Activated T-cell treated with anti-CD3 and anti-CD28 coated beads, Interleukin-2, amount 50 U/mL, for 72 hours (primary cell): ENCODE results near the gene TMEM236. TPM values are rescaled to one million over a fixed set of nuclear protein-coding genes. Genes with fewer than 3 reads are reported as not detected.

Source experiments
- ATAC-seq, 2 donors: fragments of 150-1000 bp; cut with Tn5 transposase; replicated peaks in 1 of 2; 2 replicates each; pipeline ENCODE4 v1.10.0; 2021; ENCODE audit warnings: moderate library complexity in 2 of 2, mild to moderate bottlenecking in 1 of 2
- DNase-seq, 2 donors: peaks; one replicate each; pipeline ENCODE4 v3.0.0; 2021 to 2022; ENCODE audit warnings: mixed read lengths in 1 of 2
- H3K27ac Mint-ChIP-seq: one replicate; pipeline ENCODE4 v1.8.0; 2022; ENCODE audit warnings: mild to moderate bottlenecking, moderate library complexity, mixed read lengths
- H3K27me3 Mint-ChIP-seq: one replicate; pipeline ENCODE4 v1.8.0; 2022; ENCODE audit warnings: low read depth, mixed read lengths
- H3K36me3 Mint-ChIP-seq, 2 donors: one replicate each; pipeline ENCODE4 v1.8.0; 2022; ENCODE audit warnings: mixed read lengths in 2 of 2, mild to moderate bottlenecking in 1 of 2; ENCODE audit not compliant: insufficient read depth in 2 of 2
- H3K4me1 Mint-ChIP-seq: one replicate; pipeline ENCODE4 v1.8.0; 2022; ENCODE audit warnings: low read depth, mixed read lengths
- H3K4me3 Mint-ChIP-seq, 2 donors: one replicate each; pipeline ENCODE4 v1.8.0; 2022; ENCODE audit warnings: mild to moderate bottlenecking in 2 of 2, mixed read lengths in 2 of 2, moderate library complexity in 2 of 2
- H3K9me3 Mint-ChIP-seq, 2 donors: one replicate each; pipeline ENCODE4 v1.8.0; 2022; ENCODE audit warnings: mixed read lengths in 2 of 2
- total RNA-seq, 2 donors: library from RNA; stranded (reverse); gene quantifications; one replicate each; pipeline ENCODE4 v1.2.3, GENCODE V29; 2022

The TMEM236 gene
- total RNA-seq, 2 donors from 2014 or later, result 0.58 to 0.65 TPM

DNA sequence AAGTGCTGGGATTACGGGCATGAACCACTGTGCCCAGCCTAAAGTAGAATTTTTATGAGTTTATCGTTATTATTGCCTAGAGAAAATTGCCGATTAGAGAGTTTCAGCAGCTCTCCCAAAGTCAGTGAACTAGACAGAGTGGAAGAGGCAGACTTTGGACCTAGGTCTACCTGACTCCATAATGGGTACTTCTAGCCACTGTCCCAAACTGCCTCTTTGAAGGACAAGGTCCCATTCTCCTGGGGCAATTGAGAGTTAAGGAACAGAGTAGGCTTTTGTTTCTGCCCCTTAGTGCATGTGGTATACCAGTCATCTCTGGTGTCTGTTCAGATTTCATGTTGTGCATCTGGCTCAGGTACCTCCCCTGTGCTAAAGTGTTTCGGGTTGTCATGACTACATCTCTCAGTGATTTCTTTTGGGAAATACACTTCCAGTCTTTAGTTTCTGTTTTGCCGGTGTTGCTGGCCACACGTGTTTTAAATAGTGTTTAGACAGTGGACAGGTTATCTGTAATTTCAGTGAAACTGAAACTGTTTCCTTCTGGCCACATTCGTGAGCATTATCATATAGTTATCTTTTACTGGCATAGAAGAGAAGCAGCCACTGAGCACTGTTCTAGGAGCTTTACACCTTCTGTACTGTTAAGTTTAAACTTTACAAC lies 4.7 kb downstream of the TMEM236 start:
- Mint-ChIP-seq H3K27ac (no peak overlapping the region), H3K9me3 (no peaks in the 10 kb centered on the region)

GRCh38 chr10:17758200-17758599 lies 6.2 kb downstream of the TMEM236 start:
- DNase-seq, result no peak
- Mint-ChIP-seq H3K36me3 (no peaks in the 10 kb centered on the region), H3K4me1 (peaks cover 9% of the 10 kb centered on the region), H3K4me3 (no peak overlapping the region), H3K27me3 (no peaks in the 10 kb centered on the region), H3K27ac (no peak overlapping the region), H3K9me3 (no peaks in the 10 kb centered on the region)
- no peak for ATAC-seq

More for the DNA sequence above, 4.7 kb downstream of the TMEM236 start:
- Mint-ChIP-seq H3K4me1 (peaks cover 9% of the 10 kb centered on the region), H3K36me3 (no peaks in the 10 kb centered on the region), H3K4me3 (peak overlapping the region in 1 of 2 donors; percentile 15), H3K27me3 (no peaks in the 10 kb centered on the region)
- ATAC-seq (peak; percentile 51 to 66), DNase-seq (no peak)

DNA sequence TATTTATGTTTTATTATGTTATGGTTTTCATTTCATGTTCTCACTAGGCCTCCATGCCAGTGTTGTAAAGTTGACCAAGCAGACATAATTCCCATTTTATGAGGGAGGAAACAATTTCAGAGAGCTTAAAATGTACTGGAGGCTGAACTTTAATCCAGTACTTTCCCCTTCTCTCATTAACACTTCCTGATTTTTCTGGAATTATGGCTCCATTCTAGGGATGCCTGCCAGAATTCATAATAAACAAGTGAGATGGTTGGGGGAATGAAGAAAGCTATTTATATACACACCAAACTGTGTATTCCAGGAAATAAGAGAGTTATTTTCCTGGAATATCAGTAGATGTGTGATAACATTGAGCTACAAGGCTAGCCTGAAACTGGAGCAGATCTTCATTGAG lies 6.9 kb downstream of the TMEM236 start:
- Mint-ChIP-seq H3K9me3 (no peaks in the 10 kb centered on the region), H3K27ac (no peak overlapping the region), H3K36me3 (no peaks in the 10 kb centered on the region), H3K4me1 (peaks cover 9% of the 10 kb centered on the region), H3K27me3 (no peaks in the 10 kb centered on the region), H3K4me3 (no peak overlapping the region)
- no peak for DNase-seq
- no peak for ATAC-seq

- Mint-ChIP-seq H3K4me1 (no peaks in the 10 kb centered on the region), H3K4me3 (no peak overlapping the region), H3K27me3 (no peaks in the 10 kb centered on the region), H3K27ac (no peak overlapping the region), H3K9me3 (no peaks in the 10 kb centered on the region), H3K36me3 (no peaks in the 10 kb centered on the region)
- no peak for ATAC-seq
- DNase-seq, result no peak
Measured at GRCh38 chr10:17764142-17764541, 12.1 kb downstream of the TMEM236 start.

- Mint-ChIP-seq H3K4me3 (no peak overlapping the region), H3K4me1 (no peaks in the 10 kb centered on the region), H3K9me3 (no peaks in the 10 kb centered on the region), H3K27me3 (no peaks in the 10 kb centered on the region), H3K36me3 (no peaks in the 10 kb centered on the region), H3K27ac (no peak overlapping the region)
- DNase-seq (no peak), ATAC-seq (no peak)
Measured at GRCh38 chr10:17765602-17766001, 13.6 kb downstream of the TMEM236 start.

DNA sequence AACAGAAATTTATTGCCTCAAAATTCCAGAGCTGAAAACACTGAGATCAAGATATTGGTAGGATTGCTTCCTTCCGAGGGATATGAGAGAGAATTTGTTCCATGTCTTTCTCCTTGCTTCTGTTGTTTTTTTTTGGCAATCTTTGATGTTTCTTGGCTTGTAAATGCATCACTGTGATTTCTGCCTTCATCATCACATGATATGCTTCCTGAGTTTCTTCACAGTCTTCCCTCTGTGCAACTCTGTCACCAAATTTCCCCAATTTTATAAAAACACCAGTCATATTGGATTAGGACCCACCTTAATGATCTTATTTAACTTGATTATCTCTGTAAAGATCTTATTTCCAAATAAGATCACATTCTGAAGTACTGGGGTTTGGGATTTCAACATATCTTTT lies 14.7 kb downstream of the TMEM236 start:
- Mint-ChIP-seq H3K27me3 (peaks cover 7% of the 10 kb centered on the region), H3K4me3 (no peak overlapping the region), H3K9me3 (no peaks in the 10 kb centered on the region), H3K4me1 (no peaks in the 10 kb centered on the region), H3K27ac (no peak overlapping the region), H3K36me3 (no peaks in the 10 kb centered on the region)
- no peak for ATAC-seq
- DNase-seq, result no peak

GRCh38 chr10:17768496-17768895 lies 16.5 kb downstream of the TMEM236 start:
- Mint-ChIP-seq H3K27ac (no peak overlapping the region), H3K4me3 (no peak overlapping the region), H3K9me3 (no peaks in the 10 kb centered on the region), H3K4me1 (no peaks in the 10 kb centered on the region), H3K36me3 (no peaks in the 10 kb centered on the region), H3K27me3 (peaks cover 7% of the 10 kb centered on the region)
- ATAC-seq (no peak), DNase-seq (no peak)

GRCh38 chr10:17768957-17769356 lies 17.0 kb downstream of the TMEM236 start:
- DNase-seq (no peak), ATAC-seq (no peak)
- Mint-ChIP-seq H3K27me3 (peaks cover 7% of the 10 kb centered on the region), H3K9me3 (no peaks in the 10 kb centered on the region), H3K27ac (no peak overlapping the region), H3K36me3 (no peaks in the 10 kb centered on the region), H3K4me3 (no peak overlapping the region), H3K4me1 (no peaks in the 10 kb centered on the region)

DNA sequence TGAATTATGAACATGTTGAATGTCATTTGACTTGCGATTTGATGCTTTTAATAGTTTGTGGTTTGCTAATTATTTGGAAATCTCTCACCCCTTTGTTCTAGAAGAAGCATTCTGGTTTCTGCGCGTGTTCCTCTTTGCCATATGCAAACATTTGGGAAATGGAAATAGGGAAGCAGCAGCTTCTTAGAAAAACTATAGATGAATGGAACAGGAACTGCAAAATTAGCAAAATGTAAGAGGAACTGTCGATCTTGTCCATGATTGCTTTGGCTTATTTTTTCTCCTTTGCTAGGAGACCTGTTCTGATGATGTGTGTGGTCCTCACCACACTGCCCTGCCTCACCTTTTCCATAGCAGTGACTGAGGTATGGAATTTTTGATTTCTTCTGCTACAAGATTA lies 19.0 kb downstream of the TMEM236 start:
- DNase-seq (no peak), ATAC-seq (no peak)
- Mint-ChIP-seq H3K9me3 (no peaks in the 10 kb centered on the region), H3K27me3 (peaks cover 7% of the 10 kb centered on the region), H3K27ac (no peak overlapping the region), H3K4me3 (no peak overlapping the region), H3K4me1 (no peaks in the 10 kb centered on the region), H3K36me3 (no peaks in the 10 kb centered on the region)

DNA sequence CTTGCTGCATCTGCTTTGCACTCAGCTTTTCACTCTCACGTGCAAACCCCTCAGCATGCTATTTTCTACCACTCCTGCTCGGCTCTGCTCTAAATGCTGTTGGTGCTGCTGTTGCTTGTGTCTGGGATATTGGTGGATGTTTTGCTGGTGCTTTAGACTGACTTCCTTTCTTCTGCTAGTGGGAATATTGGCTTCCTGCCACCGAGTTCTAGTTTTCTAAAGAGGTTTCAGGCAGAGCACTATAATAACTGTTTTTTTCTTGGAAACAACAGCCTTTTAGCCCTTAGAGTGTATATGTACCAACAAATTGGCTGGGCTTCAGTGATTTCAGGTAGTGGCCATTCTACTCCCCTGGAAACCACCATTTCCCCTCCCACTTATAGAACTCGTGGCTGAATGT lies 27.8 kb downstream of the TMEM236 start:
- Mint-ChIP-seq H3K27ac (no peak overlapping the region), H3K4me1 (no peaks in the 10 kb centered on the region), H3K27me3 (no peaks in the 10 kb centered on the region), H3K4me3 (no peak overlapping the region), H3K36me3 (peaks cover 0 to 1% of the 10 kb centered on the region in 2 donors), H3K9me3 (no peaks in the 10 kb centered on the region)
- no peak for ATAC-seq
- DNase-seq, result no peak

GRCh38 chr10:17780727-17781126 lies 28.7 kb downstream of the TMEM236 start:
- no peak overlapping the region for H3K27ac Mint-ChIP-seq
- H3K4me1 Mint-ChIP-seq, result no peaks in the 10 kb centered on the region
- ATAC-seq (no peak), DNase-seq (no peak)
- H3K27me3 Mint-ChIP-seq, result no peaks in the 10 kb centered on the region
- no peaks in the 10 kb centered on the region for H3K9me3 Mint-ChIP-seq
- no peak overlapping the region for H3K4me3 Mint-ChIP-seq
- H3K36me3 Mint-ChIP-seq, result peaks cover 0 to 1% of the 10 kb centered on the region in 2 donors

DNA sequence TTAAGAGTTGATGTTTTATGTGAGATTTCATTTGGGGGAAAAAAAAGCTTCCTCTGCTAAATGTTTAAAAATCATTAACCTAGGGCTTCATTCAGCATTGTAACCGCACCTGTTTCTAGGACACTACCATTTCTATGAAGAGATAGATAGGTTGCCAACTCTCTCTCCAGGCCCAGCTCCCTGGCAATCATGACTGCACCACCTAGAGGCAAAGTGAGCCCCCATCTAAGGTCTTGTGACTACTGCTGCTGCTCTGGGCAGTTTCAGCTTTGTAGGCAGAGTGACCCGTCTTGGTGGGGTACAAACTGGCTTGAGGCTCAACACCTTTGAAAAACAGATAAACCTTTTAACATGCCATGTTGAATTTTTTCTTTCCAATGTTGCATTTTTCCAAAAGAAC lies 29.9 kb downstream of the TMEM236 start:
- no peak overlapping the region for H3K4me3 Mint-ChIP-seq
- H3K27me3 Mint-ChIP-seq, result no peaks in the 10 kb centered on the region
- DNase-seq, result no peak
- no peak overlapping the region for H3K27ac Mint-ChIP-seq
- peaks cover 0 to 1% of the 10 kb centered on the region in 2 donors for H3K36me3 Mint-ChIP-seq
- ATAC-seq, result no peak
- no peaks in the 10 kb centered on the region for H3K4me1 Mint-ChIP-seq
- H3K9me3 Mint-ChIP-seq, result no peaks in the 10 kb centered on the region

GRCh38 chr10:17782921-17783665 lies 31.1 kb downstream of the TMEM236 start:
- H3K4me3 Mint-ChIP-seq, result no peak overlapping the region
- ATAC-seq (no peak), DNase-seq (no peak)
- H3K27me3 Mint-ChIP-seq, result no peaks in the 10 kb centered on the region
- peaks cover 0 to 1% of the 10 kb centered on the region in 2 donors for H3K36me3 Mint-ChIP-seq
- H3K4me1 Mint-ChIP-seq, result no peaks in the 10 kb centered on the region
- no peak overlapping the region for H3K27ac Mint-ChIP-seq
- H3K9me3 Mint-ChIP-seq, result no peaks in the 10 kb centered on the region

DNA sequence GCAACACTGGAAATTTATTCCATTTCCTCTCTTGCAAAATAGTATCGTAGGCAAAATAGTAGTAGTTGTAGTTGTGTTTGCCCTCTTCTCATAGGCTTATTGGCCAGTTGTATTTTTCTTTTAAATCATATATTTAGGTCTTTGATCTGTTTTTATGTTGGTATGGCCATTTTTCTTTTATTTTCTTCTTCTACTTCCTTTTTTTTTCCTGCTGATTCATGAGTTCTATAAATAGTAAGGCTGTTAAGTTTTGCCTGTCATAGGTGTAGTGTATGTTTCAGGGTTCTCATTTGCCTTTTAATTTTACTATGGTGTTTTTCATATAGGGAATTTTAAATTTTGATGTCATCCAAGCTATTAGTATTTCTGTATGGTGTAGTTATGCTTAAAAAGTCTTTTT lies 31.8 kb downstream of the TMEM236 start:
- Mint-ChIP-seq H3K4me1 (no peaks in the 10 kb centered on the region), H3K9me3 (no peaks in the 10 kb centered on the region), H3K27ac (no peak overlapping the region), H3K27me3 (no peaks in the 10 kb centered on the region), H3K4me3 (no peak overlapping the region), H3K36me3 (peaks cover 0 to 1% of the 10 kb centered on the region in 2 donors)
- DNase-seq, result no peak
- ATAC-seq, result no peak
